HCT116 (cell line): ENCODE data around the gene CNTN4. TPM values are rescaled to one million over a fixed set of nuclear protein-coding genes. Genes with fewer than 3 reads are reported as not detected.

ENCODE experiments used
- ATAC-seq: fragments of 200-7000 bp; cut with Tn5 transposase; 2 replicates; pipeline ENCODE4 v1.9.1; 2020; ENCODE audit warnings: mild to moderate bottlenecking, moderate library complexity
- BruUV-seq: library from RNA; stranded (reverse); fragments of 400-500 nt; replicated peaks from 2 replicates; lab custom pipeline; 2021; lab: Mats Ljungman, UMichigan
- CTCF ChIA-PET: fragments of 300-600 bp; sonication (Branson Sonifier 250); formaldehyde crosslinking; loops from one replicate; lab custom pipeline; 2021; ENCODE audit warnings: antibody characterized with exemption; lab: Charles Lee
- POLR2A ChIA-PET: fragments of 300-600, 350-600 bp; sonication (Branson Sonifier 250); formaldehyde crosslinking; loops from one replicate; lab custom pipeline; 2021; ENCODE audit warnings: antibody characterized with exemption; lab: Charles Lee
- RAD21 ChIA-PET, 2 experiments: fragments of 300-600 bp; sonication (Branson Sonifier 250); formaldehyde crosslinking; loops; one replicate each; lab custom pipeline; 2023; ENCODE audit warnings: low total read pairs in 2 of 2; ENCODE audit not compliant: uncharacterized antibody in 2 of 2, unreplicated experiment in 2 of 2, low non-redundant PET in 1 of 2; lab: Charles Lee
- DNase-seq: peaks from one replicate; pipeline ENCODE4 v3.0.0-alpha.2; 2010; ENCODE audit warnings: low read depth, low spot score
- H2AFZ ChIP-seq: fragments of 200-600 bp; shearing (Covaris generic), sonication (generic); 2 replicates; pipeline ENCODE4 v1.6.1; 2017; ENCODE audit warnings: low read depth, mixed run types, mixed read lengths, antibody characterized with exemption, low read length; ENCODE audit not compliant: poor library complexity, severe bottlenecking
- H3K27ac ChIP-seq: 2 replicates; pipeline ENCODE4 v1.5.1; 2012; ENCODE audit warnings: low read depth, low read length
- H3K27me3 ChIP-seq: fragments of 200-600 bp; sonication (generic); 2 replicates; pipeline ENCODE4 v1.6.1; 2016; ENCODE audit warnings: mixed run types, low read length, mixed read lengths; ENCODE audit not compliant: insufficient read depth
- H3K36me3 ChIP-seq, 2 experiments: fragments of 200-500 bp in 1 of 2; fragments of 200-600 bp in 1 of 2; sonication (Bioruptor generic) in 1 of 2; sonication (generic) in 1 of 2; 2 replicates each; pipeline versions ENCODE4 v1.5.1 to v1.6.1; 2014 to 2016; ENCODE audit warnings: low read length in 2 of 2, inconsistent platforms in 1 of 2, mixed read lengths in 1 of 2, mixed run types in 1 of 2; ENCODE audit not compliant: insufficient read depth in 2 of 2, control insufficient read depth in 1 of 2
- H3K4me1 ChIP-seq, 2 experiments: fragments of 200-600 bp in 1 of 2; sonication (generic) in 1 of 2; 2 replicates each; pipeline versions ENCODE4 v1.5.1 to v1.6.1; 2012 to 2017; ENCODE audit warnings: low read length in 2 of 2, inconsistent platforms in 1 of 2, mild to moderate bottlenecking in 1 of 2, mixed read lengths in 1 of 2, mixed run types in 1 of 2, moderate library complexity in 1 of 2; ENCODE audit not compliant: insufficient read depth in 2 of 2, control insufficient read depth in 1 of 2
- H3K4me2 ChIP-seq: fragments of 200-600 bp; sonication (generic); 2 replicates; pipeline ENCODE4 v1.6.1; 2017; ENCODE audit warnings: mixed run types, low read length, mixed read lengths
- H3K4me3 ChIP-seq, 2 experiments: fragments of 200-600 bp in 1 of 2; sonication (generic) in 1 of 2; replicated peaks in 1 of 2; 2 replicates each; pipeline ENCODE4 v1.5.1; 2011 to 2016; ENCODE audit warnings: low read length in 2 of 2, control low read depth in 1 of 2, low read depth in 1 of 2, mild to moderate bottlenecking in 1 of 2, mixed read lengths in 1 of 2, mixed run types in 1 of 2
- H3K79me2 ChIP-seq: fragments of 200-600 bp; sonication (generic); 2 replicates; pipeline ENCODE4 v1.6.1; 2017; ENCODE audit warnings: mild to moderate bottlenecking, mixed run types, low read length, moderate library complexity, mixed read lengths; ENCODE audit not compliant: insufficient read depth
- H3K9ac ChIP-seq: fragments of 200-600 bp; sonication (generic); 2 replicates; pipeline ENCODE4 v1.6.1; 2016; ENCODE audit warnings: low read length, mixed read lengths
- H3K9me2 ChIP-seq: fragments of 200-600 bp; sonication (generic), shearing (Covaris generic); 2 replicates; pipeline ENCODE4 v1.6.1; 2017; ENCODE audit warnings: mixed run types, mild to moderate bottlenecking, moderate library complexity; ENCODE audit not compliant: insufficient read depth
- H3K9me3 ChIP-seq, 2 experiments: fragments of 200-500 bp in 1 of 2; fragments of 200-600 bp in 1 of 2; sonication (Bioruptor generic) in 1 of 2; sonication (generic) in 1 of 2; 2 replicates each; pipeline ENCODE4 v1.6.1; 2014 to 2017; ENCODE audit warnings: low read length in 2 of 2, mixed read lengths in 2 of 2, inconsistent platforms in 1 of 2, low read depth in 1 of 2, mild to moderate bottlenecking in 1 of 2, mixed run types in 1 of 2, moderate library complexity in 1 of 2; ENCODE audit not compliant: control insufficient read depth in 1 of 2, insufficient read depth in 1 of 2
- H4K20me1 ChIP-seq: fragments of 200-600 bp; sonication (generic), shearing (Covaris generic); 2 replicates; pipeline ENCODE4 v1.6.1; 2017; ENCODE audit warnings: mixed run types, mild to moderate bottlenecking, moderate library complexity; ENCODE audit not compliant: insufficient read depth
- EGR1 ChIP-seq: IDR thresholded peaks from 2 replicates; pipeline ENCODE4 v1.6.1; 2012; ENCODE audit warnings: low read depth
- ELF1 ChIP-seq: IDR thresholded peaks from 2 replicates; pipeline ENCODE4 v1.6.1; 2012; ENCODE audit warnings: low read depth, borderline replicate concordance
- EZH2 ChIP-seq: fragments of 200-600 bp; sonication (generic); IDR thresholded peaks from 2 replicates; pipeline ENCODE4 v1.6.1; 2017; ENCODE audit warnings: antibody characterized with exemption, mixed run types
- FOSL1 ChIP-seq: IDR thresholded peaks from 2 replicates; pipeline ENCODE4 v1.6.1; 2012; ENCODE audit warnings: low read depth
- JUND ChIP-seq: IDR thresholded peaks from 2 replicates; pipeline ENCODE4 v1.6.1; 2012
- POLR2AphosphoS5 ChIP-seq: IDR thresholded peaks from 2 replicates; pipeline ENCODE4 v1.6.1; 2011; ENCODE audit warnings: mild to moderate bottlenecking, low read depth, low read length, moderate library complexity
- RAD21 ChIP-seq: IDR thresholded peaks from 2 replicates; pipeline ENCODE4 v1.6.1; 2012; ENCODE audit warnings: low read depth, mild to moderate bottlenecking
- SP1 ChIP-seq: IDR thresholded peaks from 2 replicates; pipeline ENCODE4 v1.6.1; 2012; ENCODE audit warnings: low read depth
- SRF ChIP-seq: IDR thresholded peaks from 2 replicates; pipeline ENCODE4 v1.6.1; 2012; ENCODE audit warnings: low read depth
- TCF7L2 ChIP-seq: IDR thresholded peaks from 2 replicates; pipeline ENCODE4 v1.7.0; 2011; ENCODE audit warnings: borderline replicate concordance, inconsistent platforms; ENCODE audit not compliant: insufficient read depth, insufficient read length; ENCODE audit errors: extremely low read depth
- YY1 ChIP-seq: IDR thresholded peaks from 2 replicates; pipeline ENCODE4 v1.6.1; 2011; ENCODE audit warnings: low read length, low read depth, moderate library complexity, mild to moderate bottlenecking; ENCODE audit not compliant: insufficient replicate concordance; ENCODE audit errors: extremely low read depth
- ZNF274 ChIP-seq: fragments of 200-500 bp; sonication (Bioruptor generic); IDR thresholded peaks from 2 replicates; pipeline ENCODE4 v1.6.1; 2014; ENCODE audit warnings: mild to moderate bottlenecking, low read depth, low read length, inconsistent platforms
- intact Hi-C: fragments of 100-400 bp; cut with micrococcal nuclease; formaldehyde crosslinking; loops from 2 replicates; pipeline ENCODE4 v1.10.0; 2022
- total RNA-seq: library from RNA; stranded (reverse); gene quantifications from one replicate; pipeline ENCODE4 v1.2.1, GENCODE V29; 2021; ENCODE audit not compliant: unreplicated experiment
- TF ChIP-seq, protein P1 (sequence below): IDR thresholded peaks from 2 replicates; pipeline ENCODE4 v1.6.1; 2012
- TF ChIP-seq, protein P2 (sequence below): IDR thresholded peaks from 2 replicates; pipeline ENCODE4 v1.6.1; 2012; ENCODE audit warnings: low read depth

Gene CNTN4
- total RNA-seq, 1 experiment from 2014 or later, result not detected

DNA sequence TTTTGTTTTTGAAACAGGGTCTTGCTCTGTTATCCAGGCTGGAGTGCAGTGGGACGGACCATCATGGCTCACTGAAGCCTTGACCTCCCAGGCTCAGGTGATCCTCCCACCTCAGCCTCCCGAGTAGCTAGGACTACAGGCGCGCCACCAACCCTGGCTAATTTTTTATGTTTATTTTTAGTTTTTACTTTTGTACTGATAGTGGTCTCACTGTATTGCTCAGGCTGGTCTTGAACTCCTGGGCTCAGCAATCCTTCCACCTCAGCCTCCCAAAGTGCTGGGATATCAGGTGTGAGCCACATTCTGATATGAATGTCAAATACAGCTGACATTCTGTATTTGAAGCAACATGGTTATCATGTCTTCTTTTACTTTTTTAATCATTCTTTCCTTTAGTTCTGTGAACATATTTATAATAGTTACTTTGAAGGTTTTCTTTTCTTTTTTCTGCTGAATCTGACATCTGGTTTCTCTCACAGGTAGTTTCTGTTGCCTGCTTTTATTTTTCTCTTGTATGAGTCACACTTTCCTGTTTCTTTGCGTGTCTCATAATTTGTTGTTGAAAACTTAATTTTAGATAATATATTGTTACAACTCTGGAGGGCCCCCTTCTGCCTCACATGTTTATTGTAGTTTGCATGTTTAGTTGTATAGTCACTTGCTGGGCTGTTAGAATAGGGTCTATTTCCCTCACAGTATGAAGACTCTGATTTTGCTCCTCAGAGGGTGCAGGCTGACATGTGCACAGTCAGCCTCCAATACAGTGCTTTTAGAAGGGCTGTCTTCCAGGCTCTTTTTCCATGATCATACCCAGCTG, 8.4 kb upstream of the CNTN4 start:
- Histone ChIP-seq H3K27ac (no peak overlapping the region), H3K4me2 (no peak overlapping the region), H3K9me2 (no peaks in the 10 kb centered on the region), H2AFZ (no peak overlapping the region), H3K27me3 (no peaks in the 10 kb centered on the region), H3K4me3 (no peak overlapping the region), H3K9ac (no peak overlapping the region), H4K20me1 (no peaks in the 10 kb centered on the region), H3K9me3 (peaks cover 5 to 7% of the 10 kb centered on the region in 2 experiments; a peak in 2 of 4 replicates), H3K4me1 (no peaks in the 10 kb centered on the region), H3K36me3 (no peaks in the 10 kb centered on the region), H3K79me2 (no peaks in the 10 kb centered on the region)
- ChIA-PET POLR2A (no interaction called here), RAD21 (no interaction called here), CTCF (no interaction called here)
- TF ChIP-seq YY1, result no peak
- TF ChIP-seq EGR1, result no peak
- no peak for TF ChIP-seq RAD21
- no peak for TF ChIP-seq POLR2AphosphoS5
- no peak for TF ChIP-seq SP1
- TF ChIP-seq ELF1, result no peak
- no peak for TF ChIP-seq EZH2
- TF ChIP-seq, protein P1, sequence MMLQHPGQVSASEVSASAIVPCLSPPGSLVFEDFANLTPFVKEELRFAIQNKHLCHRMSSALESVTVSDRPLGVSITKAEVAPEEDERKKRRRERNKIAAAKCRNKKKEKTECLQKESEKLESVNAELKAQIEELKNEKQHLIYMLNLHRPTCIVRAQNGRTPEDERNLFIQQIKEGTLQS, result no peak
- TF ChIP-seq TCF7L2, result no peak
- no peak for TF ChIP-seq JUND
- TF ChIP-seq SRF, result no peak
- no peak for TF ChIP-seq FOSL1
- TF ChIP-seq, protein P2, sequence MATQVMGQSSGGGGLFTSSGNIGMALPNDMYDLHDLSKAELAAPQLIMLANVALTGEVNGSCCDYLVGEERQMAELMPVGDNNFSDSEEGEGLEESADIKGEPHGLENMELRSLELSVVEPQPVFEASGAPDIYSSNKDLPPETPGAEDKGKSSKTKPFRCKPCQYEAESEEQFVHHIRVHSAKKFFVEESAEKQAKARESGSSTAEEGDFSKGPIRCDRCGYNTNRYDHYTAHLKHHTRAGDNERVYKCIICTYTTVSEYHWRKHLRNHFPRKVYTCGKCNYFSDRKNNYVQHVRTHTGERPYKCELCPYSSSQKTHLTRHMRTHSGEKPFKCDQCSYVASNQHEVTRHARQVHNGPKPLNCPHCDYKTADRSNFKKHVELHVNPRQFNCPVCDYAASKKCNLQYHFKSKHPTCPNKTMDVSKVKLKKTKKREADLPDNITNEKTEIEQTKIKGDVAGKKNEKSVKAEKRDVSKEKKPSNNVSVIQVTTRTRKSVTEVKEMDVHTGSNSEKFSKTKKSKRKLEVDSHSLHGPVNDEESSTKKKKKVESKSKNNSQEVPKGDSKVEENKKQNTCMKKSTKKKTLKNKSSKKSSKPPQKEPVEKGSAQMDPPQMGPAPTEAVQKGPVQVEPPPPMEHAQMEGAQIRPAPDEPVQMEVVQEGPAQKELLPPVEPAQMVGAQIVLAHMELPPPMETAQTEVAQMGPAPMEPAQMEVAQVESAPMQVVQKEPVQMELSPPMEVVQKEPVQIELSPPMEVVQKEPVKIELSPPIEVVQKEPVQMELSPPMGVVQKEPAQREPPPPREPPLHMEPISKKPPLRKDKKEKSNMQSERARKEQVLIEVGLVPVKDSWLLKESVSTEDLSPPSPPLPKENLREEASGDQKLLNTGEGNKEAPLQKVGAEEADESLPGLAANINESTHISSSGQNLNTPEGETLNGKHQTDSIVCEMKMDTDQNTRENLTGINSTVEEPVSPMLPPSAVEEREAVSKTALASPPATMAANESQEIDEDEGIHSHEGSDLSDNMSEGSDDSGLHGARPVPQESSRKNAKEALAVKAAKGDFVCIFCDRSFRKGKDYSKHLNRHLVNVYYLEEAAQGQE, result no peak
- TF ChIP-seq ZNF274, result no peak
- DNase-seq (no peak), ATAC-seq (no peak)
- no TSS peak for BruUV-seq
- intact Hi-C loops, result no loop called here
